Smooth muscle cell (in vitro differentiated cells): ENCODE results near the gene PLVAP. TPM values are rescaled to one million over a fixed set of nuclear protein-coding genes. Genes with fewer than 3 reads are reported as not detected.
A peak's percentile ranks its signal among the peaks of the same experiment; 100 is the strongest.

ENCODE experiments used
- DNase-seq: peaks from one replicate; lab custom pipeline; 2025; ENCODE audit not compliant: unreplicated experiment; lab: John Stamatoyannopoulos, UW
- H2AFZ ChIP-seq: fragments of 200-600 bp; sonication (generic); 2 replicates; pipeline ENCODE4 v1.6.0; 2016; ENCODE audit warnings: antibody characterized with exemption, low read depth, mild to moderate bottlenecking
- H3F3A ChIP-seq: fragments of 200-600 bp; sonication (generic); 2 replicates; pipeline ENCODE4 v1.6.0; 2017; ENCODE audit warnings: antibody characterized with exemption, low read depth
- H3K27ac ChIP-seq: fragments of 200-600 bp; sonication (generic); 2 replicates; pipeline ENCODE4 v1.5.1; 2016; ENCODE audit warnings: low read depth, mild to moderate bottlenecking
- H3K27me3 ChIP-seq: fragments of 200-600 bp; sonication (generic); 2 replicates; pipeline ENCODE4 v1.6.1; 2016; ENCODE audit warnings: low read depth, mild to moderate bottlenecking
- H3K36me3 ChIP-seq: fragments of 200-600 bp; sonication (generic); 2 replicates; pipeline ENCODE4 v1.5.1; 2016; ENCODE audit warnings: low read depth
- H3K4me1 ChIP-seq: fragments of 200-600 bp; sonication (generic); 2 replicates; pipeline ENCODE4 v1.5.1; 2016; ENCODE audit warnings: low read depth
- H3K4me2 ChIP-seq: fragments of 200-600 bp; sonication (generic); 2 replicates; pipeline ENCODE4 v1.6.0; 2016; ENCODE audit warnings: mild to moderate bottlenecking
- H3K4me3 ChIP-seq: fragments of 200-600 bp; sonication (generic); 2 replicates; pipeline ENCODE4 v1.5.1; 2016; ENCODE audit warnings: mild to moderate bottlenecking
- H3K79me2 ChIP-seq: fragments of 200-600 bp; sonication (generic); 2 replicates; pipeline ENCODE4 v1.6.0; 2016; ENCODE audit warnings: low read depth, mild to moderate bottlenecking
- H3K9ac ChIP-seq: fragments of 200-600 bp; sonication (generic); 2 replicates; pipeline ENCODE4 v1.6.0; 2016; ENCODE audit warnings: low read depth
- H3K9me3 ChIP-seq: fragments of 200-600 bp; sonication (generic); replicated peaks from 2 replicates; pipeline ENCODE4 v1.5.1; 2016; ENCODE audit warnings: low read depth
- H4K20me1 ChIP-seq: fragments of 200-600 bp; sonication (generic); 2 replicates; pipeline ENCODE4 v1.6.0; 2016; ENCODE audit warnings: low read depth
- CTCF ChIP-seq: fragments of 200-600 bp; sonication (generic); IDR thresholded peaks from 2 replicates; pipeline ENCODE4 v1.5.1; 2017; ENCODE audit warnings: borderline replicate concordance, mild to moderate bottlenecking, antibody characterized with exemption; ENCODE audit not compliant: insufficient read depth, poor library complexity, severe bottlenecking
- WGBS: methylation state at CpG from one replicate; pipeline ENCODE4 v1.1.7; 2016; ENCODE audit warnings: low lambda C conversion rate; 5-methylcytosine and 5-hydroxymethylcytosine counted together
- polyA plus RNA-seq: library from polyadenylated mRNA; unstranded; fragments of >200 nt; fragmentation: Nextera tagmentation; extraction: Ambion mirVana; gene quantifications from 2 replicates; pipeline ENCODE4 v1.2.1, GENCODE V29; 2016
- total RNA-seq: library from RNA; depleted of rRNA; stranded (reverse); fragments of >200 nt; gene quantifications from 2 replicates; pipeline ENCODE4 v1.2.3, GENCODE V29; 2014

PLVAP gene
- total and polyA plus RNA-seq, 2 experiments from 2014 or later = not detected

- no peak for TF ChIP-seq CTCF
- no peak for DNase-seq
- H3K9ac ChIP-seq = no peak overlapping the region
- 99% methylated on average over 4 of the region's 4 CpGs for WGBS
- H3K4me2 ChIP-seq = no peak overlapping the region
- H3K4me1 ChIP-seq = peaks cover 7% of the 10 kb centered on the region
- H2AFZ ChIP-seq = no peak overlapping the region
- no peaks in the 10 kb centered on the region for H3K79me2 ChIP-seq
- H3K4me3 ChIP-seq = no peak overlapping the region
- H3K27ac ChIP-seq = no peak overlapping the region
- no peaks in the 10 kb centered on the region for H3K36me3 ChIP-seq
- no peaks in the 10 kb centered on the region for H3K9me3 ChIP-seq
- H4K20me1 ChIP-seq = no peaks in the 10 kb centered on the region
- H3F3A ChIP-seq = peaks cover 8% of the 10 kb centered on the region
- no peaks in the 10 kb centered on the region for H3K27me3 ChIP-seq
Observed at GRCh38 chr19:17421942-17422341, 44.8 kb upstream of the PLVAP start.

- peak; percentile 14 for DNase-seq
- TF ChIP-seq CTCF = no peak
- WGBS = 18% methylated on average over 25 of the region's 25 CpGs
- H3K4me3 ChIP-seq = peak overlapping the region; percentile 97
- H3F3A ChIP-seq = peaks cover 8% of the 10 kb centered on the region
- peak overlapping the region; percentile 100 for H2AFZ ChIP-seq
- H3K79me2 ChIP-seq = no peaks in the 10 kb centered on the region
- H3K27me3 ChIP-seq = no peaks in the 10 kb centered on the region
- no peaks in the 10 kb centered on the region for H3K9me3 ChIP-seq
- no peaks in the 10 kb centered on the region for H3K36me3 ChIP-seq
- H3K9ac ChIP-seq = peak overlapping the region; percentile 78
- H3K4me2 ChIP-seq = peak overlapping the region; percentile 88
- peaks cover 11% of the 10 kb centered on the region for H3K4me1 ChIP-seq
- no peak overlapping the region for H3K27ac ChIP-seq
- H4K20me1 ChIP-seq = no peaks in the 10 kb centered on the region
Observed at GRCh38 chr19:17420475-17420924, 43.4 kb upstream of the PLVAP start.

- peak within 1 kb of the TSS; percentile 66 for H3K27ac ChIP-seq
- H3K4me2 ChIP-seq = peak within 1 kb of the TSS; percentile 88
- 3% methylated on average over 62 of the region's 85 CpGs for whole genome bisulfite sequencing
- peak within 1 kb of the TSS; percentile 97 for H3K4me3 ChIP-seq
- no peaks in the 10 kb centered on the region for H3K27me3 ChIP-seq
- H3K9ac ChIP-seq = peak within 1 kb of the TSS; percentile 78
- no peaks in the 10 kb centered on the region for H3K36me3 ChIP-seq
- H3K4me1 ChIP-seq = peaks cover 14% of the 10 kb centered on the region
- peaks cover 8% of the 10 kb centered on the region for H3F3A ChIP-seq
- H4K20me1 ChIP-seq = no peaks in the 10 kb centered on the region
- H3K9me3 ChIP-seq = no peaks in the 10 kb centered on the region
- no peak for TF ChIP-seq CTCF
- peak; percentile 84 for DNase-seq
- H3K79me2 ChIP-seq = no peaks in the 10 kb centered on the region
- peak within 1 kb of the TSS; percentile 100 for H2AFZ ChIP-seq
Observed at GRCh38 chr19:17419621-17420474, 42.7 kb upstream of the PLVAP start, which contains the start of gene MVB12A. Gene MVB12A, plus strand, starts transcription at chr19:17420047. Its CDS starts 89 bp downstream, at chr19:17420136.
